HL-60 (cell line): ENCODE measurements around the gene CCDC192.

Source experiments
- DNase-seq, 2 experiments: peaks; one replicate each; pipeline ENCODE4 v3.0.0-alpha.2; 2010 to 2020; ENCODE audit warnings: low read depth in 1 of 2, low spot score in 1 of 2
- H3K27ac ChIP-seq: fragments of 250-450 bp; sonication (Bioruptor Pico); replicated peaks from 2 replicates; pipeline ENCODE4 v1.5.1; 2020; ENCODE audit warnings: mild to moderate bottlenecking, moderate library complexity
- H3K27me3 ChIP-seq: fragments of 250-450 bp; sonication (Bioruptor Pico); 2 replicates; pipeline ENCODE4 v1.5.1; 2021; ENCODE audit warnings: mild to moderate bottlenecking, moderate library complexity; ENCODE audit not compliant: insufficient read depth, poor library complexity, severe bottlenecking
- H3K4me3 ChIP-seq: replicated peaks from 2 replicates; pipeline ENCODE4 v1.5.1; 2011; ENCODE audit warnings: mild to moderate bottlenecking, control low read depth, low read length; ENCODE audit not compliant: insufficient read depth
- CTCF ChIP-seq: IDR thresholded peaks from one replicate; pipeline ENCODE4 v1.5.1; 2011; ENCODE audit warnings: low read length, control low read depth, inconsistent platforms; ENCODE audit not compliant: insufficient read depth
- GABPA ChIP-seq: IDR thresholded peaks from 2 replicates; pipeline ENCODE4 v1.6.1; 2012; ENCODE audit warnings: low read depth
- POLR2AphosphoS5 ChIP-seq: IDR thresholded peaks from 2 replicates; pipeline ENCODE4 v1.6.1; 2012; ENCODE audit warnings: low read depth
- REST ChIP-seq: IDR thresholded peaks from 2 replicates; pipeline ENCODE4 v1.6.1; 2012; ENCODE audit warnings: low read depth; ENCODE audit not compliant: insufficient replicate concordance
- SPI1 ChIP-seq: IDR thresholded peaks from 2 replicates; pipeline ENCODE4 v1.6.1; 2012; ENCODE audit warnings: low read depth, mild to moderate bottlenecking, borderline replicate concordance

The CCDC192 gene

GRCh38 chr5:127801751-127802476, 98.7 kb downstream of the CCDC192 start:
- H3K27me3 ChIP-seq, result no peaks in the 10 kb centered on the region
- no peak overlapping the region for H3K27ac ChIP-seq
- no peak for DNase-seq
- H3K4me3 ChIP-seq, result no peak overlapping the region
- no peak for TF ChIP-seq GABPA
- no peak for TF ChIP-seq SPI1
- TF ChIP-seq CTCF, result no peak
- TF ChIP-seq POLR2AphosphoS5, result no peak
- no peak for TF ChIP-seq REST

- Histone ChIP-seq H3K27me3 (no peaks in the 10 kb centered on the region), H3K4me3 (no peak overlapping the region), H3K27ac (no peak overlapping the region)
- TF ChIP-seq POLR2AphosphoS5 (no peak), REST (no peak), CTCF (no peak), GABPA (no peak), SPI1 (no peak)
- no peak for DNase-seq
Measured at GRCh38 chr5:127802477-127802865, 99.3 kb downstream of the CCDC192 start.

- no peak overlapping the region for H3K4me3 ChIP-seq
- H3K27ac ChIP-seq, result no peak overlapping the region
- no peaks in the 10 kb centered on the region for H3K27me3 ChIP-seq
- TF ChIP-seq CTCF, result no peak
- TF ChIP-seq SPI1, result no peak
- TF ChIP-seq POLR2AphosphoS5, result no peak
- no peak for TF ChIP-seq GABPA
- no peak for TF ChIP-seq REST
- no peak for DNase-seq
Measured at GRCh38 chr5:127804886-127805426, 101.8 kb downstream of the CCDC192 start.
